Islet precursor cell (in vitro differentiated cells): Measurements from ENCODE around the gene PLBD2.

Source experiments
- DNase-seq: peaks from one replicate; pipeline ENCODE4 v3.0.0-alpha.2; 2018

The PLBD2 gene

DNA sequence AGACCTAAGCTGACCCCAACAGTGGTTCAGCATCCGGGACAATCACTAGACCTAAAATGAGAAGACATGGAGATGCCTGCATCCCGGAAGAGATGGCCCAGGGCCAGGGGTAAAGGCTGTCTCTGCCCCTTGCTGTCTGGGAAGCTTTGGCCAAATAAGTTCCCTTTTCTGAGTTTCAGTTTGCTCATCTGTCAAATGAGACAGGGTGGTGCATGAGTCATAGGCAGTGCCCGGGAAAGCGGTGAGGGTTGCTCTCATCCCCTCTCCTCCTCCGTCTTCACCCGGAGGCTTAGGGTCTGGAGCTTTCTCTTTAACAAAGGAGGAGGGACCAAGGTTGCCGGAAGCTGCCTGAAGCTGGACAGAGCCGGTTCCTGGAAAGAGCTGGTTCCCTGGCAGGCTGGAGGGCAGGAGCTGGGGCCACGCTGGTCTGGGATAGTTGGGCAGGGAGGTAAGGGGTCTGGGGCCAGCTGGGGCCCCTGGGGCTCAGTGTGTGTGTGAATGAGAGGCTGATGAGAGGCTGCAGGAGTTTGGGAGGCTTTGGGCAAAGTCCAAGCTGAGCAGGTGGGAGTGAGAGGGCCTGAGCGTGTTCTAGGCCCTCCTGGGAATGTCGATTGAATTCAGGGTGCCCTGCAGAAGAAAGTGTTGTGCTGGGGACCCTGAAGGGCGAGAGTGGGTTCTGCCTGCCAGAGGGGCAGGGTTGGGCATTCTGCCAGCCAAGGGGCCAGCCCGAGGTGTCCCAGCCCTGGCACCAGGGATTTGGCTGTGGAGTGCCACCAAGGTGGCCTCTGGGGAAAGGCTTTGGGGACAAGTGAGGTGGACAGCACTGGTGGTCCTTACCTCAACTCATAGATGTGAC is 63.9 kb downstream of the PLBD2 start, which contains the start of gene SDSL:
SDSL (plus strand) TSS at position 351 of the 856 bp plus-strand sequence. CDS start 5,603 bp downstream, outside the sequence.
- DNase-seq: peak; percentile 98

GRCh38 chr12:113422886-113423669 is 64.7 kb downstream of the PLBD2 start:
- no peak for DNase-seq

GRCh38 chr12:113424456-113424855 is 66.1 kb downstream of the PLBD2 start:
- DNase-seq: no peak

DNA sequence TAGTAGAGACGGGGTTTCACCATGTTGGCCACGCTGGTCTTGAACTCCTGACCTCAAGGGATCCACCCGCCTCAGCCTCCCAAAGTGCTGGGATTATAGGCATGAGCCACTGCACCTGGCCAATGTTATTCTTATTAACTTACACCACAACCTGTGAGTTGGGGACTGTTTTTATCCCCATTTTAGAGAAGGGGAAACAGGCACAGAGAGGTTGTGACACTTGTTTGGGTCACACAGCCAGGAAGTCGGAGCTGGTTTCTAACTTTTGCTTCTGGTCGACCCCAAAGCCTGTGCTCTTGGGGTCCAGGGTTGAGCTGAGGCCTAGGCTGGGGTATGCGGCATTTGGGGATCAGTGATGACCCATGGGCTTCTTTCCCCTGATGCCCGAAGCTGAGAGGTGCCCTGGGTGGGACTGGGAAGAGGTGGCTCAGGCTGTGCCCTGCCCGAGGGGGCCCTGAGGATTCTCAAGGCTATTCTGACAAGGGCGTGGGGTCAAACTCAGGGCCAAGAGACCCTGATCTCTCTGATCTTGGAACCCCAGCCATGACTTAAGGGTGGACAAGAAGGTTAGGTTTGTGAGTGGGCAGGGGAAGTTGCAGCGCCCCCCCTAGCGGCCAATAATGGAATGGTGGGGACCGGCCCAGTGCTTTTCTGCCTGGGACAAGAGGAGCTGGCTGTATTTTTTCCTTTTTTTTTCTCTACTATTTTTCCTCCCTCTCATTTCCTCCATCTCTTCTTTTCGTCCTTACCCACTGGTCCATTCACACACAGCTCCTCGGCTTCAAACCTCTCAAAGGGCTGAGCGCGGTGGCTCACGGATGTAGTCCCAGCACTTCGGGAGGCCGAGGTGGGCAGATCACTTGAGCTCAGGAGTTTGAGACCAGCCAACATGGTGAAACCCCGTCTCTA is 66.8 kb downstream of the PLBD2 start:
- peak; percentile 89 for DNase-seq

- no peak for DNase-seq
Observed at GRCh38 chr12:113425960-113426453, 67.6 kb downstream of the PLBD2 start.

DNA sequence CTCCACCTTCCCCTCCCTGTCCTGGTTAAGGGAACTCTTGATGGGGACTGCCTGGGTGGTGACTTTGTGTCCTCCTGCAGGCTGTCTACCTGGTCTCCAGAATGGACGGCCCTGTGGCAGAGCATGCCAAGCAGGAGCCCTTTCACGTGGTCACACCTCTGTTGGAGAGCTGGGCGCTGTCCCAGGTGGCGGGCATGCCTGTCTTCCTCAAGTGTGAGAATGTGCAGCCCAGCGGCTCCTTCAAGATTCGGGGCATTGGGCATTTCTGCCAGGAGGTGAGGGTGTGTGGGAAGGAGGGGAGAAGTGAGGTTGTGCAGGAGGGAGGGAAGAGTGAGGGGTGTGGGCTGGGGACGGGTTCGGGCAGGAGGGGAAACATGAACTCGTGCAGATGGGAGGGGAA is 69.5 kb downstream of the PLBD2 start:
- DNase-seq: no peak

DNA sequence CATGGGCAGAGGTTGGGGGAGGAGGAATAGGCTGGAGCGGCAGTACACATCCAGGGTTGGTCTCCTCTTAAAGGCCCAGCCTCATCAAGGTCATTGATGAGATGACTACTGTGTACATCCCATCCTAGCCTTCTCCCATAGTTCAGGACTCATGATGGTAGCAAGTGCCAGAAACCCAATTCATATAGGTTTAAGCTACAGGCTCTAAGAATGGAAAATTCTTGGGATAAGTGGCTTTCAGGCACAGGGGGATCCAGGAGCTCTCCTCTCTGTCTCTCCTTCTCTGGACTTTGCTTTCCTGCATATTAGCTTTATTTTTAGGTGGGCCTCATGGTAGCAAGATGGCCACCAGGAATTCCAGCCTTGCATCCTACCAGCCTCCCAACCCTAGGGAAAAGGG is 70.1 kb downstream of the PLBD2 start:
- no peak for DNase-seq

- no peak for DNase-seq
Observed at GRCh38 chr12:113432986-113433385, 74.6 kb downstream of the PLBD2 start.

DNA sequence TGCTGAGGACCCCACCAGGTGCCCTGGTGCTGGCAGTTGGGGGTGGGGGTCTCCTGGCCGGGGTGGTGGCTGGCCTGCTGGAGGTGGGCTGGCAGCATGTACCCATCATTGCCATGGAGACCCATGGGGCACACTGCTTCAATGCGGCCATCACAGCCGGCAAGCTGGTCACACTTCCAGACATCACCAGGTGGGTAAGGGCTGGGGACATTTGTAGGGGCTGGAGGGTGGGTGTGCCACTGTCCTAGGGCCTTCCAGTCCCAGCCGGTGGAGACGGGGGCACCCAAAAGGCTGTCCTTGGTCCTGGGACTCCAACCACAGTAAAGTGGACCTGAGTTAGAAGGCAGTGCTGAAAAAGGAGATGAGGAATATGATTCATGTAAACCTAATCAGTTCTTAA is 77.0 kb downstream of the PLBD2 start:
- no peak for DNase-seq

DNA sequence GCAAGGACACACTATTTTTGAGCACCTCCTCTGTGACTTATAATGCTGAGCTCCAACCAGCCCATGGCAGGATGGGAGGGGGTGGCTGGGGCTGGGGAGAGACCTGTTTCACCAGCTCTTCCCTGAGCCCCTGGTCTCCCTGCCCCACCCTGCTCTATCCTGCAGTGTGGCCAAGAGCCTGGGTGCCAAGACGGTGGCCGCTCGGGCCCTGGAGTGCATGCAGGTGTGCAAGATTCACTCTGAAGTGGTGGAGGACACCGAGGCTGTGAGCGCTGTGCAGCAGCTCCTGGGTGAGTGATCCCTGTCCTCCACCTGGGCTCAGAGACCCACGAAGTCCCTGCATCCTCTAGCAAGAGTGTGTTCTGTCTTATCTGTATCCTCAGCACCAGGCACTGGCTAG is 78.2 kb downstream of the PLBD2 start:
- no peak for DNase-seq

GRCh38 chr12:113436993-113437728 is 78.8 kb downstream of the PLBD2 start:
- DNase-seq: no peak

- DNase-seq: no peak
Observed at GRCh38 chr12:113437729-113438100, 79.3 kb downstream of the PLBD2 start.

DNA sequence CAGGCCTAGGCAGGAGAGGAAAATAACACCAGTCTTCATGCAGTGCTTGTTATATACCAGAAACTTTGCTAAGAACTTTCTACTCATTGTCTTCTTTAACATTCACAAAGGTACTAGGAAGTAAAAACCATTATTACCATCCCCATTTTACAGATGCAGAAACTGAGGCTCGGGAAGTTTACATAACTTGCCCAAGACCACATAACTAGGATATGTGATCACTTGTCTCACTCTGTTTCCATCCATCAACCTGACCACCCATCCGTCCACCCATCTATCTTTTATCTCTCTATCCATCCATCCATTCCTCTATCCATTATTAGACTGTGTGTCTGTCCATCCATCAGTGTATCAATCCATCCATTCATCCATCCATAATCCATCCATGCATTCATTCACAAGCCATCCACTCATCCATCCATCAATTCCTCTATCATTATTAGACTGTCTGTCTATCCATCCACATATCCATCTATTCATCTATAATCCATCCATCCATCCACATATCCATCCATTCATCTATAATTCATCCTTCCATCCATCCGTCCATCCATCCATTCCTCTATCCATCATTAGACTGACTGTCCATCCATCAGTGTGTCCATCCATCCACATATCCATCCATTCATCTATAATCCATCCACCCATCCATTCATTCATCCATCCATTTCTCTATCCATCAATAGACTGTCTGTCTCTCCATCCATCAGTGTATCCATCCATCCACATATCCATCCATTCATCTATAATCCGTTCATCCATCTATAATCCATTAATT is 80.3 kb downstream of the PLBD2 start:
- no peak for DNase-seq

GRCh38 chr12:113439301-113439597 is 80.9 kb downstream of the PLBD2 start:
- no peak for DNase-seq

- DNase-seq: peak; percentile 91
Observed at GRCh38 chr12:113439606-113440030, 81.2 kb downstream of the PLBD2 start.

DNA sequence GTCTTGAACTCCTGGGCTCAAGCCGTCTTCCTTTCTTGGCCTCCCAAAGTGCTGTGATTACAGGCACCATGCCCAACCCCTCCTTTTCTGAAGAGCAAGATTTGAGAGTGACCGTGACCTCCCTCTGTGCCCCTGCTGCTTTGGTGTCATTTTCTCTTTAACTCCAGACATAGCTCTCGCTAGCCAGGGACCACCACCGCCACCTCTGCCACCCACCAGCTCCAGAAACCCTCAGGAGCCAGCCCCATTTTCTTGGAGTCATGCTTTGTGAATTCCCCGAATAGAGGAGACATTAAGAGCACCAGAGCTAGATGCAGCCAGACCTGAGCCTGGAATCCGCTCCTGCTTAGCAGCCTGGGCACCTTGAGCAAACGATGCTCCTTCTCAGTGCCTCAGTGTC is 81.9 kb downstream of the PLBD2 start:
- DNase-seq: no peak
